Ectodermal cell (in vitro differentiated cells): ENCODE results near the gene SUOX.
"Not testable (repeated sequence)": the region's sequence is repeated elsewhere in the genome, so short reads cannot be mapped to it uniquely, and the experiment has no call there.

Experiments
- H3K27ac ChIP-seq: 2 replicates; pipeline ENCODE4 v1.7.0; 2013; ENCODE audit warnings: mild to moderate bottlenecking, low read depth, low read length; ENCODE audit not compliant: insufficient read depth, poor library complexity, severe bottlenecking
- H3K27me3 ChIP-seq: 2 replicates; pipeline ENCODE4 v1.7.0; 2013; ENCODE audit warnings: mild to moderate bottlenecking, low read length; ENCODE audit not compliant: insufficient read depth, control insufficient read depth, poor library complexity, severe bottlenecking
- H3K36me3 ChIP-seq: one replicate; pipeline ENCODE4 v1.7.0; 2013; ENCODE audit warnings: low read length; ENCODE audit not compliant: control insufficient read depth, insufficient read depth
- H3K4me1 ChIP-seq: one replicate; pipeline ENCODE4 v1.7.0; 2013; ENCODE audit warnings: low read length; ENCODE audit not compliant: control insufficient read depth, insufficient read depth
- H3K4me3 ChIP-seq: 2 replicates; pipeline ENCODE4 v1.7.0; 2013; ENCODE audit warnings: low read depth, low read length, control low read depth; ENCODE audit not compliant: insufficient read depth
- H3K9me3 ChIP-seq: 2 replicates; pipeline ENCODE4 v1.7.0; 2013; ENCODE audit warnings: mild to moderate bottlenecking, low read length, moderate library complexity; ENCODE audit not compliant: control insufficient read depth
- WGBS, 2 experiments: methylation state at CpG; one replicate each; pipeline ENCODE4 v1.1.7; 2013; ENCODE audit warnings: missing lambda C conversion rate in 2 of 2; 5-methylcytosine and 5-hydroxymethylcytosine counted together

Gene SUOX

DNA sequence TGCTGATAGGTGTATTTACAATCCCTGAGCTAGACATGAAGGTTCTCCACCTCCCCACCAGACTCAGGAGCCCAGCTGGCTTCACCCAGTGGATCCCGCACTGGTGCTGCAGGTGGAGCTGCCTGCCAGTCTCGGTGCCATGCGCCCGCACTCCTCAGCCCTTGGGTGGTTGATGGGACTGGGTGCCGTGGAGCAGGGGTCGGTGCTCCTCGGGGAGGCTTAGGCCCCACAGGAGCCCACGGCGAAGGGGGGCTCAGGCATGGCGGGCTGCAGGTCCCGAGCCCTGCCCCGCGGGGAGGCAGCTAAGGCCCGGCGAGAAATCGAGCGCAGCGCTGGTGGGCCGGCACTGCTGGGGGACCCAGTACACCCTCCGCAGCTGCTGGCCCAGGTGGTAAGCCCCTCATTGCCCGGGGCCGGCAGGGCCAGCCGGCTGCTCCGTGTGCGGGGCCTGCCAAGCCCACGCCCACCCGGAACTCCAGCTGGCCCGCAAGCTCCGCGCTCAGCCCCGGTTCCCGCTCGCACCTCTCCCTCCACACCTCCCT lies 3.0 kb downstream of the SUOX start:
- not testable (repeated sequence) for H3K4me1 ChIP-seq, H3K27me3 ChIP-seq, H3K36me3 ChIP-seq, H3K27ac ChIP-seq, H3K4me3 ChIP-seq, H3K9me3 ChIP-seq
- WGBS, 2 experiments, result 97% methylated on average over 33 of the region's 33 CpGs

DNA sequence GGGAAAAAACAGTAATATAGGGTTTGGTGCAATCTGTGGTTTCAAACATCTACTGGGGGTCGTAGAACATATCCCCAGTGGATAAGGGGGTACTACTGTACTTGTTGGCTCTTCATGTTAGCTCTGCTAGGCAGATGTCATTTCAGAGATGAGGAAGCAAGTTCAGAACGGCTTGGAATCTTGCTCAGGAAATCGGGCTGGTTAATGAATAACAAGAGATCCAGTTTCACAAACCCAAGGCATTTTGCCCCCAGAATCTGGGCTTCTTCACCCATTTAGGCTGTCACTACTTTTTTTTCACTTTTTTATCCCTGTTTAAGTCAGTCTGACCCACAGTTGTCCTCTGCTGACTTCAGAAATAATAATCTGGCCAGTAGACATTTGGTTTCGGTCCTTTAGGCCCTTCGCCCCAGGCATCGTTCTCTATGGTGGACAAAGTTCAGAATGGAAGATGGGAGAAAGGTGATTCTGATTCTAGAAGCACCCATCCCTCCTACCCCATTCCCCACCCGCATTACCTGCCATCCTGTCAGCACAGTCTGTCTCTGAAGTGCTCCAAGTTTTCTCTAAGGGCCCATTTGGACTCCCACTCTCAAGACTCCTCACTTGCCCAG lies 4.5 kb downstream of the SUOX start:
- WGBS, 2 experiments, result 93% methylated on average over 7 of the region's 7 CpGs
- Histone ChIP-seq H3K27ac (no peak overlapping the region), H3K9me3 (no peaks in the 10 kb centered on the region), H3K27me3 (no peaks in the 10 kb centered on the region), H3K4me1 (no peaks in the 10 kb centered on the region), H3K36me3 (no peaks in the 10 kb centered on the region), H3K4me3 (no peak overlapping the region)

DNA sequence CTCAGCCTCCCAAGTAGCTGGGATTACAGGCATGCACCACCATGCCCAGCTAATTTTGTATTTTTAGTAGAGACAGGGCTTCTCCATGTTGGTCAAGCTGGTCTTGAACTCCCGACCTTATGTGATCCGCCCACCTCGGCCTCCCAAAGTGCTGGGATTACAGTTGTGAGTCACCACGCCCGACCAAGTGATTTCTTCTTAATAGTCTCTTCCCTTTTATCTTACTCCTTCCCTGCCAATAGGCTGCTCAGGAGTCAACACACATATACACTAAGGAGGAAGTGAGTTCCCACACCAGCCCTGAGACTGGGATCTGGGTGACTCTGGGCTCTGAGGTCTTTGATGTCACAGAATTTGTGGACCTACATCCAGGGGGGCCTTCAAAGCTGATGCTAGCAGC lies 6.3 kb downstream of the SUOX start:
- WGBS, 2 experiments, result 92 to 94% methylated on average over 5 of the region's 5 CpGs
- H3K36me3 ChIP-seq, H3K4me1 ChIP-seq, H3K27me3 ChIP-seq, H3K9me3 ChIP-seq, H3K4me3 ChIP-seq, H3K27ac ChIP-seq: not testable (repeated sequence)

DNA sequence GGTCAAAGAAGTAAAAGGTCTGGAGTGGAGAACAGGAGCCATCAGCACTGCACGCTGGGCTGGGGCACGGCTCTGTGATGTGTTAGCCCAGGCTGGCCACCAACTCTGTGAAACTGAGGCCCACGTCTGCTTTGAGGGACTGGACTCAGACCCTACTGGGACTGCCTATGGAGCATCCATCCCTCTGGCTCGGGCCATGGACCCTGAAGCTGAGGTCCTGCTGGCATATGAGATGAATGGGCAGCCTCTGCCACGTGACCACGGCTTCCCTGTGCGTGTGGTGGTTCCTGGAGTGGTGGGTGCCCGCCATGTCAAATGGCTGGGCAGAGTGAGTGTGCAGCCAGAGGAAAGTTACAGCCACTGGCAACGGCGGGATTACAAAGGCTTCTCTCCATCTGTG lies 7.1 kb downstream of the SUOX start:
- Histone ChIP-seq H3K4me1 (no peaks in the 10 kb centered on the region), H3K27me3 (no peaks in the 10 kb centered on the region), H3K9me3 (no peaks in the 10 kb centered on the region), H3K4me3 (no peak overlapping the region), H3K36me3 (no peaks in the 10 kb centered on the region), H3K27ac (no peak overlapping the region)
- WGBS, 2 experiments, result 94 to 95% methylated on average over 10 of the region's 10 CpGs

DNA sequence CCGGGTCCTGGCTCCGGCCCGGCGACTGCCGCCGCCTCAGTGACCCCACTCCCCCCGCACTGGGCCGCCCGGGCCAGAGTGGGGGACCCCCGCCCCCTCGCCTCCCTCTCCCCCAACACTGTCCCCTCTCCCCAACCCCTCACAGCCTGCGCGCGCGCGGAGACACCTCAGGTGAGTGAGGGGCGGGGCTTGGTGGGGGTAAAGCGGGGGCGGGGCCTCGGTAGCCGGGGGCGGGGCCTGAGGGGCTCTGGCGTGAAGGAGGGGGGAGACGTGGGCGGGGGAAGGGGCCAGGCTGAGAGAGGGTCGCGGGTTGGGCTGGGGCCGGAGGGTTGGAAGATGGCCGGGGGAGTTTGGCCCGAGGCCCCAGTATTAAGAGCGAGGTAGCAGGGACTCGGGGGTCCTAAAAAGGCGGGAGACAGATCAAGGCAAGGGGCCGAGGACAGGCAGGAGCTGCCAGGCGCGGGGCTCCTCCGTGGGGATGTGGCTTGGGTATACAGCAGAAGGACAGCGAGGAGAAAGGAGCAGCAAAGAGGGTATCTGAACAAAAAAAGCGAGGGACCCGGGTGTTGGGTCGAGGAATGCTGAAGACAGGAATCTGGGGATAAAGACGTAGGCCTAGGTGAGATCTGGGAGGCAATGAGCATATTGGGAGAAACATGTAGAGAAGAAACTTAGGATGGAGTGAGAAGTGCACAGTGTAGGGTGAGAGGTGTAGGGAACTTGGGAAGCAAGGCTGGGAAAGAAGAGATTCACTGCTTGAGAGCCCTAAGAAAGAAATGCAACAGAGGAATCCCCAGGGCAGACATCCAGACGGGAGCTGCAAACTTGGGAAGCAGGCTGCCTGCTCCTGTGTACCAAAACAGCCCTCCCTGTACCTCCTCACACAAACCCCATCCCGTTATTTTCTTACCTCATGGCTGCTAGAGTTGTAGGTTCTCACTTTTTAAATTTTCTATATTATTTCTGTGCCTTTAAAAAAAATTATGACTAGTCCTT lies 10.8 kb downstream of the SUOX start:
- Histone ChIP-seq H3K4me1 (no peaks in the 10 kb centered on the region), H3K27ac (peak overlapping the region; percentile 74), H3K36me3 (no peaks in the 10 kb centered on the region), H3K27me3 (no peaks in the 10 kb centered on the region), H3K4me3 (peak overlapping the region; percentile 67), H3K9me3 (no peaks in the 10 kb centered on the region)
- 2% methylated on average over 34 to 39 of the region's 44 CpGs for WGBS, 2 experiments

DNA sequence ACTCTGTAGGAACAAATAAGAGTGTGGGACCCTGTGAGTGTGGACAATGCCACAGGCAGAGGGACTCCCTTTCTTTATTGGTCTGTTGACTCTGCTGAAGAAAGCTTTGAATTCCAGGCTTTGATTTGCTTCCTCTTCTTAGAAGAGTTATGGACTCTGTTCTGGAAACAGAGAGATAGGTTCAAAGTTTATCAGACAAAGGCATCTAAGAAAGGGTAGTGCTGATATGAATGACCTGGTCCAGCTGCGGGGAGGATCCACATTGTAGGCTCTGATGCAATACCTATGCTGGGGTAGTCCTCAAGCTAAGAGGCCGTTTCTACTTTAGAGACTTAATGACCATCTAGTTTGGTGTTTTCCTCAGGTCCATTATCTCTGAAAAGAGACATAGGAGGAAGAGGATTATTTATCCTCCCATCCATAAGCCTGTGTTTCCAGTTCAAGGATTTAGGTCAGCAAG lies 13.1 kb downstream of the SUOX start:
- Histone ChIP-seq H3K9me3 (no peaks in the 10 kb centered on the region), H3K4me3 (no peak overlapping the region), H3K36me3 (no peaks in the 10 kb centered on the region), H3K27ac (no peak overlapping the region), H3K27me3 (no peaks in the 10 kb centered on the region), H3K4me1 (no peaks in the 10 kb centered on the region)
- 95 to 98% methylated on average over 2 of the region's 2 CpGs for WGBS, 2 experiments

DNA sequence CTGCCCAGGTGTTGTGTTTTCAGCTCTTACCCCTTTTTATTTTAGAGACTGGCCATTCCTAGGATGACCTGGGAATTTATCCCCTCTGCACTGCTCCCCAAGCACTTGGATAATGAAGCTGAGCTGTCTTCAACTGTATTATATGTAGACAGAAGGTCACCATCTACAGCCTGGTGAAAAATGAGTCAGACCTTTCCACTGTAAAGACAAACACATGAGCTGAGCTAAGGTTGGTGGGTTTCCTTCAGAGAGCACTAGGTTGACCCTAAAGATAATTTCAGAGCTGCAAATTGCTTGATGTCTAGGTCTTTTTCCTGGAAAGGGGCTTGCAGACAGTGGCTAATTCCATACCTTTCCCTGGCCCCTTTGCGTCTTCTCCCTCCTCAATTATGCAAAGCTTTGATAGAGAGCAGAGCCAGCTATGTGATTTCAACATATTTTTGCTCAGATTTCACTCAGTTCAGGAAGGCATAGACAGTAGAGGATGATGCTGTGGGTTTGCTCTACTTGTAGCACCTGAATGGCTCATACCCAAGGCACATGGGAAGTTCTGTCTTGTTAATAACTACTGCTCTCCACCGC lies 14.5 kb downstream of the SUOX start:
- H3K36me3 ChIP-seq, result no peaks in the 10 kb centered on the region
- no peak overlapping the region for H3K27ac ChIP-seq
- no peaks in the 10 kb centered on the region for H3K27me3 ChIP-seq
- WGBS, 2 experiments, result 93 to 100% methylated on average over 1 to 2 of the region's 2 CpGs
- H3K4me1 ChIP-seq, result no peaks in the 10 kb centered on the region
- no peaks in the 10 kb centered on the region for H3K9me3 ChIP-seq
- H3K4me3 ChIP-seq, result no peak overlapping the region

DNA sequence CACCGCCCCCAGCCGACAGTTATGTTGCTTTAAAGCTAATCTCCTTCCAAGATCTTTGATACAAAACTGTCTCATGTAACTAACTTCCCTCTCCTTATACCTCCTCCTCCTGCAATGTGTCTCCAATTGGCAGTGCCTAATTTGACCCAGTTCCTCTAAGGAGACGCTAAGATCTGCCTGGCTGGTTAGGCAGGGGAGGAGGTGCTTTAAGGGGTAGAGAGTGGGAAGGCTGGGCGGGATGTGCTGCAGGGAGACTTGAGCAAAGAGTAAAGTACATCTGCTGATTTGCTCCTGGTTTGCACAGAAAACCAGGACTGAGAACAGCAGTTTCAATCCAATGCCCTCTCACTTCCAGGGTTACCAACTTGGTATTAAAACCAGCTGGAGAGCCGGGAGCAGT lies 16.4 kb downstream of the SUOX start:
- 88 to 90% methylated on average over 5 of the region's 5 CpGs for WGBS, 2 experiments
- H3K27me3 ChIP-seq, result no peaks in the 10 kb centered on the region
- H3K27ac ChIP-seq, result no peak overlapping the region
- H3K4me3 ChIP-seq, result no peak overlapping the region
- no peaks in the 10 kb centered on the region for H3K36me3 ChIP-seq
- H3K9me3 ChIP-seq, result no peaks in the 10 kb centered on the region
- no peaks in the 10 kb centered on the region for H3K4me1 ChIP-seq

DNA sequence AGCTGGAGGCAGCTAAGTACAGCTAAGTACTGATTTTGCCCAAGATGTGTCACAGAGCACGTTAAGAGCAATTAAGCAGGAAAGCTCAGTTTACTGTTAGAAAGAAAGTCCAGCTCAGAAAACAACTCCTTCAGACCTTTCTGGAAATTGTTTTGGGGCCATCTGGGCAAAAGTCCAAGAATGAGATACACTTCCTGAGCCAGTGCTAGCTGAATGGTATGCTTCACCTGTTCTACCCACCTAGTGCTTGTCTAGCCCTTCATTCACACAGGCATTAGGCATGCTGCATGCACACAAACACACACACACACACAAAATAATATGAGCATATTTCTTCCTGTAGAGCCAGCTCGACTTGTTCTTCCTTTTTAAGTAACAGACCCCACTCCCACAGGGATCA lies 17.1 kb downstream of the SUOX start:
- WGBS, 2 experiments, result 90 to 95% methylated on average over 2 of the region's 2 CpGs
- H3K27me3 ChIP-seq, result no peaks in the 10 kb centered on the region
- H3K36me3 ChIP-seq, result no peaks in the 10 kb centered on the region
- no peaks in the 10 kb centered on the region for H3K4me1 ChIP-seq
- no peak overlapping the region for H3K4me3 ChIP-seq
- H3K9me3 ChIP-seq, result no peaks in the 10 kb centered on the region
- H3K27ac ChIP-seq, result no peak overlapping the region

DNA sequence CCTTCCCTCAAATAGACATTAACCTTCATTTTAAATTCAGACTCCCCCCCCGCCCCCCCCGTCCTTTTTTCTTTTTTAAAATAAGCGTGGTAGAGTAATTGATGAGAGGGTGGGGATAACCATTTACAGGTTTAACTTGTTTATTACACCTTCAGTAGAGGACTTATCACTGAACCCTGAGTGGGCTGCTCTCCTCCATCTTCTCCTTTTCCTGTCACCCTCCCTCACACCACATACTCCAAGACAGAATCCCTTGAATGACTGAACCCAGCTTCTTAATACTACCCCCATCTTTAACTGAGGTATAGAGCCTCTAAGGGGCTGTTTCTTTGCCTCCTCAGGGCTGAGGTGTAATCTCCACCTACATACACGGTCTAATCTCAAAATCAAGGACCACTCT lies 20.1 kb downstream of the SUOX start:
- no peak overlapping the region for H3K4me3 ChIP-seq
- H3K4me1 ChIP-seq, result peaks cover 24% of the 10 kb centered on the region
- H3K27me3 ChIP-seq, result no peaks in the 10 kb centered on the region
- 91 to 100% methylated on average over 1 of the region's 4 CpGs for WGBS, 2 experiments
- H3K36me3 ChIP-seq, result no peaks in the 10 kb centered on the region
- no peaks in the 10 kb centered on the region for H3K9me3 ChIP-seq
- no peak overlapping the region for H3K27ac ChIP-seq
